Endothelial cell of umbilical vein (primary cell): Measurements from ENCODE around the gene VSIR.

Experiments
- EZH2 ChIP-seq: IDR thresholded peaks from 2 replicates; pipeline ENCODE4 v1.6.1; 2012; ENCODE audit warnings: borderline replicate concordance, low read depth, mild to moderate bottlenecking, moderate library complexity, low read length, inconsistent platforms; ENCODE audit not compliant: severe bottlenecking
- FOS ChIP-seq: IDR thresholded peaks from 2 replicates; pipeline ENCODE4 v1.6.1; 2011; ENCODE audit warnings: mild to moderate bottlenecking, low read length, moderate library complexity, borderline replicate concordance; ENCODE audit not compliant: insufficient read depth
- GATA2 ChIP-seq: IDR thresholded peaks from 2 replicates; pipeline ENCODE4 v1.7.0; 2011; ENCODE audit warnings: low read depth, mild to moderate bottlenecking, moderate library complexity, mixed read lengths, low read length; ENCODE audit not compliant: insufficient read length, insufficient read depth
- JUN ChIP-seq: IDR thresholded peaks from 2 replicates; pipeline ENCODE4 v1.6.1; 2011; ENCODE audit warnings: borderline replicate concordance, low read depth; ENCODE audit not compliant: insufficient read length, insufficient read depth
- MYC ChIP-seq: IDR thresholded peaks from one replicate; pipeline ENCODE4 v1.6.1; 2011; ENCODE audit warnings: mild to moderate bottlenecking, low read depth, low read length
- POLR2A ChIP-seq: IDR thresholded peaks from 2 replicates; pipeline ENCODE4 v1.6.1; 2012; ENCODE audit warnings: low read depth, mild to moderate bottlenecking, control low read depth, low read length
- POLR2AphosphoS5 ChIP-seq: IDR thresholded peaks from 2 replicates; pipeline ENCODE4 v1.6.1; 2012; ENCODE audit warnings: low read depth, mild to moderate bottlenecking, control low read depth, low read length, moderate library complexity; ENCODE audit not compliant: insufficient read depth
- TF ChIP-seq, protein P1 (sequence below), 2 donors: IDR thresholded peaks; 1 replicate in 1 of 2; 2 replicates in 1 of 2; pipeline ENCODE4 v1.5.1; 2011; ENCODE audit warnings: low read length in 2 of 2, mild to moderate bottlenecking in 2 of 2, moderate library complexity in 2 of 2, control low read depth in 1 of 2, inconsistent platforms in 1 of 2, low read depth in 1 of 2; ENCODE audit not compliant: insufficient read depth in 1 of 2; ENCODE audit errors: extremely low read depth in 1 of 2
- TF ChIP-seq, protein P2 (sequence below): IDR thresholded peaks from 2 replicates; pipeline ENCODE4 v1.6.1; 2011; ENCODE audit not compliant: insufficient read depth, insufficient read length

DNA sequence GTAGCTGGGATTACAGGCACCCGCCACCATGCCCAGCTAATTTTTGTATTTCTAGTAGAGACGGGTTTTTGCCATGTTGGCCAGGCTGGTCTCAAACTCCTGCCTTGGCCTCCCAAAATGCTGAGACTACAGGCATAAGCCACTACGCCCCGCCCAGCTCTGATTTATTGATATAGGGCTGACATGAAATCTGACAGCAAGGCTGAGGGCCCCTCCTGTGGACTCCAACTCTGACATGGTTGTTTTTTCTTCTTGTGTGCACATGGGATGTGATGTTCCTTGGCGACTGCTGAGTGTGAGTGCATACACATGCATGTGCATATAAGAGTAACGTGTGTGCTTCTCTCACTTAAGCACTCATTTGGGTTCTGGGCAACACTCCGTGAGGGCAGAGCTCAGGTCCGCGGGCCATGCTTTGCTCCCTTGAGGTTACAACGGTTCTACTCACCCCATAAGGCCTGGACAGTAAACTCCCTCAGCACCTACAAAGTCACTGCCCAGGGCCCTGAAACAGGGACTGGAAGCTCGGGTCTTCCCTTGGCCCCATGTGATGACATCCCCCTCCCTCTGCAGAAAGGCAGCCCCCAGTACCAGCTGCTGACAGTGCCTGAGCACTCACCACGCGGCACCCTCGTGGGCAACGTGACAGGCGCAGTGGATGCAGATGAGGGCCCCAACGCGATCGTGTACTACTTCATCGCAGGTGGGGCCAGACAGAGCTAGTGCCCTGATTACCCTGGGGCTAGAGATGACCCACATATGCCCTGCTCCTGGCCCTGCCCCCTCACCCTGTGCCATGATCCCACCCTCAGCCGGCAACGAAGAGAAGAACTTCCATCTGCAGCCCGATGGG, 33.6 kb upstream of the VSIR start:
- TF ChIP-seq, protein P1, sequence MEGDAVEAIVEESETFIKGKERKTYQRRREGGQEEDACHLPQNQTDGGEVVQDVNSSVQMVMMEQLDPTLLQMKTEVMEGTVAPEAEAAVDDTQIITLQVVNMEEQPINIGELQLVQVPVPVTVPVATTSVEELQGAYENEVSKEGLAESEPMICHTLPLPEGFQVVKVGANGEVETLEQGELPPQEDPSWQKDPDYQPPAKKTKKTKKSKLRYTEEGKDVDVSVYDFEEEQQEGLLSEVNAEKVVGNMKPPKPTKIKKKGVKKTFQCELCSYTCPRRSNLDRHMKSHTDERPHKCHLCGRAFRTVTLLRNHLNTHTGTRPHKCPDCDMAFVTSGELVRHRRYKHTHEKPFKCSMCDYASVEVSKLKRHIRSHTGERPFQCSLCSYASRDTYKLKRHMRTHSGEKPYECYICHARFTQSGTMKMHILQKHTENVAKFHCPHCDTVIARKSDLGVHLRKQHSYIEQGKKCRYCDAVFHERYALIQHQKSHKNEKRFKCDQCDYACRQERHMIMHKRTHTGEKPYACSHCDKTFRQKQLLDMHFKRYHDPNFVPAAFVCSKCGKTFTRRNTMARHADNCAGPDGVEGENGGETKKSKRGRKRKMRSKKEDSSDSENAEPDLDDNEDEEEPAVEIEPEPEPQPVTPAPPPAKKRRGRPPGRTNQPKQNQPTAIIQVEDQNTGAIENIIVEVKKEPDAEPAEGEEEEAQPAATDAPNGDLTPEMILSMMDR (IDR thresholded peaks at IDR 0.05; ENCODE audit: extremely low read depth in 1 of 2, insufficient read depth in 1 of 2, low read depth in 1 of 2, low read length in 2 of 2) = no peak
- TF ChIP-seq GATA2 = no peak
- TF ChIP-seq POLR2AphosphoS5 = no peak
- TF ChIP-seq EZH2 = no peak
- TF ChIP-seq POLR2A = no peak
- TF ChIP-seq JUN = no peak
- TF ChIP-seq MYC = no peak
- TF ChIP-seq, protein P2, sequence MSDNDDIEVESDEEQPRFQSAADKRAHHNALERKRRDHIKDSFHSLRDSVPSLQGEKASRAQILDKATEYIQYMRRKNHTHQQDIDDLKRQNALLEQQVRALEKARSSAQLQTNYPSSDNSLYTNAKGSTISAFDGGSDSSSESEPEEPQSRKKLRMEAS = no peak
- no peak for TF ChIP-seq FOS
